GM03348 (cell line): ENCODE measurements around the gene TTC34.
"Not testable (repeated sequence)": the region's sequence is repeated elsewhere in the genome, so short reads cannot be mapped to it uniquely, and the experiment has no call there.

Experiments used
- DNase-seq: peaks from one replicate; pipeline ENCODE4 v3.0.0; 2012; ENCODE audit warnings: low spot score

The TTC34 gene

DNA sequence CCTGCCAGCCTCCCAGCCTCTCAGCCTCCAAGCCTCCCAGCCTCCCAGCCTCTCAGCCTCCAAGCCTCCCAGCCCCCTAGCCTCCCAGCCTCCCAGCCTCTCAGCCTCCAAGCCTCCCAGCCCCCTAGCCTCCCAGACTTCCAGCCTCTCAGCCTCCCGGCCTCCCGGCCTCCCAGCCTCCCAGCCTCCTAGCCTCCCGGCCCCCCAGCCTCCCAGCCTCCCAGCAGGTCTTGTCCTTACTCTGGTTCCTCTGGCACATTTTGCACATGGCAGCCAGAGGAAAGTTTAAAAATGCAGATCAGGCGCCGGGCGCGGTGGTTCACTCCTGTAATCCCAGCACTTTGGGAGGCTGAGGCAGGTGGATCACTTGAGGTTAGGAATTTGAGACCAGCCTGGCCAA, 2.5 kb downstream of the TTC34 start:
- not testable (repeated sequence) for DNase-seq

DNA sequence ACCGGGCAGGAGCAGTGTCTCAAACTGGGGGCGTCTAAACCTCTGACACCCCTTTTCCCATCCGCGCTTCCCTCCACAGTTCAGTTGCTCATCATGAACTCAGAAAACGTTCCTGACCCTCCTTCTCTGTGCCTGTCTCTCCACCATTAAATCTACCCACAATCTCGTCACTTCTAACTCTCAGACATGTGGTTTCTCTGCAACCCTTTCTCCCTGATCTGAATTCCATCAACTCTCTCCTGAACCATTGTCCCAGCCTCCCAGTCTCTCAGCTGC, 3.8 kb downstream of the TTC34 start:
- DNase-seq: no peak

DNA sequence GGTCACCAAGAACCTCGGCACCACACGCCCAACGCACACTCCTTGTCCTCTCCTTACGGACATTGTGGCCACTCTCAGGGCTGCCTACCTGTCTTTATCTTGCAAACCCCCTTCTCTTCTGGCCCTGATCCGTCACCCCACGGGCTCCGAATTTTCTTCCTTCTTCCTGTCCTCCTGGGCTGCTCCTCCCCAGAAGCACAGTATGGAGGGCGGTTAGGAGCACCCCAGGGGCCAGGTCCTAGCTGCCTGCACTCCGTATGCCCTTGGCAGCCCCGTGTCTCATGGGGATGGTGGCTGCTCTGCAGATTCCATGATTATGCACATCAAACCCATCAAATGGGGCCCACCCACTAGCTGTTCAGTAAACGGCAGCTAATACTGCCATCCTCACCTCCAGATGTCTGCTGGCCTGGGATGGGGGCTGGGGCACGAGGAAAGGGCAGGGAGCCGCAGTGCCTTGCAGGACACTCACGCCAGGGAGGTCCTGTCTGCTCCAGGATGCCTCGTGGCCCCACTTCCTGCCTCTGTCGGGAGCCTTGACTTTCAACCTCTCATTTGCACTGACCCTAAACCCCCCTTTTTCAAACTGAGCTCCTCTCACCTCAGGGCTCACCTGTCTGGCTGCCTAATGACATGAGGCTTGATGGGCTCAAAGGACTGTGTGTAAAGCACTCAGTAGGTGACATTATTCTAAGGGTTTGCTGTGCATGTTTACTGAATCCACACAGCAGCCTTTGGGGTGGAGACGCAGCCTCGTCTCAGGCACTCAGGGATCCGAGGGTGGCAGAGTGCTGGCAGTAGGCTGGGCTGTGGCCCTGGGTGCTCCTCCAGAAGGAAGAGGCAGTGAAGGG, 4.4 kb downstream of the TTC34 start:
- DNase-seq: no peak

DNA sequence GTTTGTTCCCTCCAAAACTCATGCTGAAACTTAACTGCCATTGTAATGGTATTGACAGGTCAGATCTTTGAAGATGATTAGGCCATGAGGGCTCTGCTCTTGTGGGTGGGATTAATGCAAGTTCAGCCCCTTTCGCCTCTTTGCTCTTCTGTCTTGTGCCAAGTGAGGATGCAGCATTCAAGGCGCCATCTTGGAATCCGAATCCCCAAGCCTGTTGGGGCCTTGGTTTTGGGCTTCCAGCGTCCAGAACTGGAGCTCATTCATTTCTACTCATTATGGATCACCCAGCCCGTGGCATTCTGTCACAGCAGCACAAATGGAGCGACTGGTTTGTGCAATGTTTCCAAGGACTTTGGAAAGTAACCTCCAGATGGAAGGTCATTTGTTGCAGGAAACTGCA, 5.6 kb downstream of the TTC34 start:
- DNase-seq: no peak

DNA sequence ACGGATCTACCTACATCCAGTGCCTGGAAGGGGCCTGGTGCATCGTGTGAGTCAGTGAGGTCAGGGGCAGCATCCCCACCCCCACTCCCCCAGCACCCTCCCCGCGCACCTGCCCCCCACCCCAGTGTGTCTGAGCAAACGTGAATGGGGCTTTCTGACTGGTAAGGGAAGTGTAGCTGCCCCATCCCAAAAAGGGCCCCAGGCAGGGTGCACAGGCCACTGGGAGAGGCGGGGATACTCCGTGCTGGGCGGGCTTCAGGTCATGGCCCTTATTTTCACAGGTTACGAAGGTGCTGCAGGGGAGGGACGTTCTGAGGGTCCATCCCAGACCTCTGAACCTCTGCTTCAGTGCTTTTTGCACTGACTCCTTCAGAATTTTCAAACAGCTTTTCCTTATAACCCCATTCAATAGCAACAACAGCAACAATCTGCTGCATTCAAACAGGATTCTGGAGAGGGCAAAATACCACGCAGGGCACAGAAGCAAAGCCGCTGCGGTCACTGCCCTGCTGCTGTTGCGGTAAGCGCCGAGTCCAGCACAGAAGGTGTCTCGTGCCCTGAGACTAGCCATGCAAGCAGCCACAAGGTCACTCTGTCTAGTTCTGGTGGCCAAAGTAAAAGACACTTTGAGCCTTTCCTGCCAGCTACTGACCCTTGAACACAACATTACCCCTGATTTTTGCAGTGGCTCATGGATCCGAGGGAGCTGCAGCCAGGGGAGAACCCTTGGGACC, 10.3 kb downstream of the TTC34 start:
- no peak for DNase-seq

DNA sequence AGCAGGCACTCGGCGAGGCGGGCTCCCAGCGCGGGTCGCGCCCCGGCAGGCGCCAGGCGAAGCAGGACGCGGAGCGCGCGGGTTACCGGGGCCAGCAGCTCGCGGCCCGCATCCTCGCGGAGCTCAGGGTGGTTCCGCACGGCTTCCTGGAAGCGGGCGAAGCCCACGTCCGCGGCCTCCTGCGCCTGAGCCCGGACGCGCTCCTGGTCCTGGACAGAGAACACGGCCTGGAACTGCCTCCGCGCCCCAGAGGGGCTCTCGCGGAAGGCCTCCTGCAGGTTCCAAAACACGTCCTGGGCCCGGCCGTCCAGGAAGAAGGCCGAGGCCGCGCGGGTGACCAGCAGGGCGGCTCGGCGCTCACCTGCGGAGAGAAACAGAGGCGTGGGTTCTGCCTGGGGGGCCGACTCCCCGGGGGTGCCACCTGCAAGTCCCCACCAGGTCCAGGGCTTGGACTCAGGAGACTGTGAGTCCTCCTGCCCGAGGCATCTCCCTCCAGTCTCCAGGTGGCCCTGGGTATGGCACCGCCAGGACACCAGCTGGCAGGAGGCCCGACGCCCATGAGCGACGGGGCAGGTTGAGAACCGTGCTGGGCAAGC, 11.4 kb downstream of the TTC34 start:
- no peak for DNase-seq

DNA sequence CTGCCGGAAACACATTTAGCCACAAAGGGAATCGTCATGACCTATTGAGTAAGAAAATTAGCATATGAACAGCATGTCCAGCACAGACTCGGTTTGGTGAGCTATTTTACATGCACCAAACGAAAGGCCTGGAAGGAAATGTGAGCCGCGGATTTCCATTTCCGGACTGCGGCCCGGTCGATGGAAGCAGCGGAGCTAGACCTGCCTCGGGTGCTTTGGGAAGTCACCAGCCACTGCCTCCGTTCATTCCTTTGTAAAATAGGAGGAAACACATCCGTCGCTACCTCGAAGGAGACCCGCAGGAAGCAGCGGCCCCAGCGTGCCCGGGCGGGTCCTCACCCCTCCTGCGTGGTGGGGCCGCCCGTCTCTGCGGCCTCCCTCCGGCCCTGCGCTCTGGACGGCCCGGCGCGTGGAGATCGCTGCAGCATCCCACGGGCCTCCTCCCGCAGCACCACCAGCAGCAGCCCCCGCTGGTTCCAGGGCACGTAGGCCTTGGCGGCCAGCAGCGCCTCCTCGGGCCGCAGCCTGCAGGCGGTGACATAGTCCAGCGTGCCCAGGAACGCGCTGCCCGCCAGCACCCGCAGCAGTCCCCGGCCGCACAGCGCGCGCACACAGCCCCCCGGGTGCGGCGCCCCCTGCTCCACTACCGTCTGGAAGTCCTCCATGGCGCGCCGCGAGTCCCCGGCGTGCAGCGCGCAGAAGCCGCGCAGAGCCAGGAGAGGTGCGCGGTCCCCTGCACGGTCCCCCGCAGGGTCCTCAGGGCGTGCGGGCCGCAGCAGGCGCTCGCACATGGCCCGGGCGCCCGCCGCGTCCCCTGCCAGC, 12.1 kb downstream of the TTC34 start:
- no peak for DNase-seq

DNA sequence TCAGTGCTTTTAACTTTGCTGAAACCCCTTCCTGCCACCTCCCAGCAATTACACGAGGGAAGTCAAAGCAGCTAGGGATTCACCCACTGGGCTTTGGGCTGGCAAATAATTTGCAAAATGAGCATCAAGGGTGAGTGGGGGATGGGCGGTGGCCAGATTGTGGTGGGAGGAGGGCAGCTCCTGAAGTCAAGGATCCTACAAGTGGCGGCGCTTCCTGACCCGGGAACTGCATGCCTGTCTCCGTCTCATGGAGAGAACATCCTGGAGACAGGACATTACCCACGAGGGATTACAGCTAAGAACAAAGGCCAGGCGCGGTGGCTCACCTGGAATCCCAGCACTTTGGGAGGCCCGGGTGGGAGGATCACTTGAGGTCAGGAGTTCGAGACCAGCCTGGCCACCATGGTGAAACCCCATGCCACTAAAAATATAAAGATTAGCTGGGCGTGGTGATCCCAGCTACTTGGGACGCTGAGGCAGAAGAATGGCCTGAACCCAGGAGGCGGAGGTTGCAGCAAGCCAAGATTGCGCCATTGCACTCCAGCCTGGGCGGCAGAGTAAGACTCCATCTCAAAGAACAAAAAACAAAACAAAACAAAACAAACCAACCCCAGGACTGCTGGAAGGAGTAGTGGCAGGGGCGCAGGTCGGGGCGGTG, 12.9 kb downstream of the TTC34 start:
- DNase-seq: no peak

DNA sequence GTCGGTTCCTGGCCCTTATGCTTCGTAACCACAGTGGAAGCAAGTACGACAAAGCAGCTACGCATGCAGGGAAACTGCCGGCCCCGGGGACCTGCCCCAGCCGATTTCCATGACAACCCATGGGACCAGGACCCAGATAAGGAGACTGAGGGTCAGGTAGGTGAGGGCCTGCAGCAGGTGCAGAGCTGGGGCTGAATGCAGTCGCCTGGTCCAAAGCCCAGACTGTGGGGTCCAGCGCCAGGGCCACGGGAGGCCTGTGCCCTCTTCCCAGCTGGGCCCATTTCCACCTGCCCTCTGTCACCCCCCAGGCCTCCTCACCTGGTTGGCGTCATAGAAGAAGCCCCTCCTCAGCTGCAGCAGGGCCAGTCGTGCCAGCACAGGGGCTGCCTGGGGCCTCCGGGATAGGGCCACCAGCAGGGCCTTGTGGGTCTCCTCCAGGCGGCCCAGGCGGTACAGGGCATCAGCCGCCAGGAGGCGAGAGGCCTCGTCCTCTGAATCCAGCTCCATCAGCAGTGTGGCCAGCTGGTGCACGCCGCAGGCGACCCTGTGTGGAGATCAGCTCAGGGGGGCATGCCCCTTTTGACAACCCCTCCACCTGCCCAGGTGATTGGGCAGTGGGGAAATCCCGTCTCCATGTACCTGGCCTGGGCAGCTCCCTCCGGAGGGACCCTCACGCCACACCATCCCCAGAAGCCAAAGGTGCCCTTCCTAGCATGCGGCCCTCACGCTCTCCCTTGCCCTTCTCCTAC, 14.2 kb downstream of the TTC34 start:
- DNase-seq: no peak

DNA sequence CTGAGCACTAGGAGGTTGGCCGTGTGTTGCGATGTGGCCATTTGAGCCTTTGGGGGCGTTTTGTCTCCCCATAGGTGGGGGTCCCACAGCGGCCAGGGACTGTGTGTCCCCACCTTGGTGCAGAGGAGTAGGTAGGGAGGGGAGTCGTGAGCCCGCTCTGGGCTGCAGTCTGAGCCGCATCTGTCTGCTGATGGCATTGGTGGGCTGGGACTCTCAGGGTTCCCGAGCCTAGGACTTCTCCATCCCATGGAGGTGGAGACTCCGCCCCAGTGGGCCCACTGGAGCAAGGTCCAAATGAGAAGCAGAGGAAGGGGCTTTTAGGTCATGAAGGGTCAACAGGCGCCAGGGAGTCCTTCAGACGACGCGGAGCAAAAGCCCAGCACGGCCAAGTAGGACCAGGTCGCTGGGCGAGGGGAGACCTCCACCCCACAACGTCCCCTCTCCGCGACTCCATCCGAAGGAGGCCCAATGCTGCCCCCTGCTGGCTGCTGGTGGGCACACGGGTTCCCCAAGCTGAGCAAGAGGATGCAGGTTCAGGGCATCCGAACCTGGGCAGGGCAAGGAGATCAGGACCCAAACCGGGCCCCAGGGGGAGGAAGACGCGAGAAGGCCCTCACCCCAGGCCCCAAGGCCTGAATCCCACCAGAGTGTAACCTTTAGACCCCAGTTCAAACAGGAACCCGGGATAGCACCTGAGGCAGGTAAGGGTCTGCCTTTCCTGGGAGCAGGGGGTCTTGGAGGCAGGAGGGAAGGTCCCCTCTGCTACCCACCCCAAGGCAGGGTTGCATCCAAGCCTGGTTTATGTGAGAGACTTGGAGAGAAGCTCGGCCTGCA, 14.9 kb downstream of the TTC34 start:
- DNase-seq: no peak

DNA sequence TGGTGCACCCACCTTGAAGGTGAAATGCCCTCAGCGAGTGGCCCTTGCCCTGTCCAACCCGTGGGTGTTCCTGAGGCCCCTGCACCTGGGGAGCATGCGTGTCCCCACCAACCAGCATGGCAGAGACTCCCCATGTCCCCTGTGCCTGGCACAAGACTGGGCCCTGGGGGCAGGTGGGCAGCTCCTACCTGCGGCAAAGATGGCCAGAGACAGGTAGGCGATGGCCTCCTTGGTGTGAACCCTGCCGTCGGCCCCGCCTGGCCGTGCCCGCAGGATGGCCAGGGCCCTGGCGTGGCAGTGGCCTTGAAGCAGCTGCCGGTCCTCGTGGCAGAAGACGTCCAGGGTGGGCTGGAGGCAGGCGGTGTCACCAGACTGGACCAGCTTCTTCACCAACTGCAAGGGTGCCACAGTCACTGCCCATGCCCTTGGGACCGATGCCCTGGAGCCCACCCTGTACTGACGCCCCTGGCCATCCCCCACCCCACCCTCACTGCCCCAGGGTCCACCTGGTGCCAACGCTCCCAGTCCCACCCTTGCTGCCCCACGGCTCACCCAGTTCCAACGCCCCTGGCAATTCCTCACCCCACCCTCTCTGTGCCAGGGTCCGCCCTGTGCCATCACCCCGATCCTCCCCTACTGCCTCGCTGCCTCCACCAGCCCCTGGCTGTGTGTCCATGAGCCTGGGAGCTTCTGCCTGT, 15.7 kb downstream of the TTC34 start:
- DNase-seq: no peak

DNA sequence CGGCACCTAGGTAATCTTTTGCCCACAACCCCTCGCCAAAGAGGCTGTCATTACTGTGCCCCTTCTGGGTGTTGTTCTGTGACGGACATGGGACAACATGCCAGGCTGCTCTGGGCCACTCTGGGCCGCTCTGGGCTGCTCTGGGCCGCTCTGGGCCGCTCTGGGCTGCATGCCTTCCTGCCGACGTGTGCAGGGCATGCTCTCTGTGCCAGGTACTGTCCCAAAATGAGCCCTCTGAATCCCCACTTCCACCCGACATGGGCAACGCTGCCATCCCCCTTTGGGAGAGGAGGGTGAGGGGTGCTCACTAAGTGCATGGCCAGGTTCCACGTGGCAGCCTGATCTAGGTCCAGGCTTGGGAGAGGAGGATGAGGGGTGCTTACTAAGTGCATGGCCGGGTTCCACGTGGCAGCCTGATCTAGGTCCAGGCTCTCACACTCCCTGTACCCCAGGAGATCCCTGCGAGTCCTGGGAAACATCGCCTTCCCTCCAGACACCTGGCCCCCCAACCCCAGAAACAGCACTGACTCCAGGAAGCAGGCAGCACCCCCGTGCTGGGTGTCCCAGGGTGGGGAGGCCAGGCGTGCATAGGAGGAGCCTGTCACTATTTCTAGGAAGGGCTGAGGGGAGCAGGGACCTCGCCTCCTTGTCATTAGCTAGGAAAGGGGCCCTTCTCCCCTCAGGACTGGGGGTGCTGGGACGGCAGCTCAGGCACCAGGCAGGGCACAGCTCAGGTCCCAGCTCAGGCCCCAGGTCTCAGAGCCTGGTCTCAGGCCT, 16.5 kb downstream of the TTC34 start:
- no peak for DNase-seq

DNA sequence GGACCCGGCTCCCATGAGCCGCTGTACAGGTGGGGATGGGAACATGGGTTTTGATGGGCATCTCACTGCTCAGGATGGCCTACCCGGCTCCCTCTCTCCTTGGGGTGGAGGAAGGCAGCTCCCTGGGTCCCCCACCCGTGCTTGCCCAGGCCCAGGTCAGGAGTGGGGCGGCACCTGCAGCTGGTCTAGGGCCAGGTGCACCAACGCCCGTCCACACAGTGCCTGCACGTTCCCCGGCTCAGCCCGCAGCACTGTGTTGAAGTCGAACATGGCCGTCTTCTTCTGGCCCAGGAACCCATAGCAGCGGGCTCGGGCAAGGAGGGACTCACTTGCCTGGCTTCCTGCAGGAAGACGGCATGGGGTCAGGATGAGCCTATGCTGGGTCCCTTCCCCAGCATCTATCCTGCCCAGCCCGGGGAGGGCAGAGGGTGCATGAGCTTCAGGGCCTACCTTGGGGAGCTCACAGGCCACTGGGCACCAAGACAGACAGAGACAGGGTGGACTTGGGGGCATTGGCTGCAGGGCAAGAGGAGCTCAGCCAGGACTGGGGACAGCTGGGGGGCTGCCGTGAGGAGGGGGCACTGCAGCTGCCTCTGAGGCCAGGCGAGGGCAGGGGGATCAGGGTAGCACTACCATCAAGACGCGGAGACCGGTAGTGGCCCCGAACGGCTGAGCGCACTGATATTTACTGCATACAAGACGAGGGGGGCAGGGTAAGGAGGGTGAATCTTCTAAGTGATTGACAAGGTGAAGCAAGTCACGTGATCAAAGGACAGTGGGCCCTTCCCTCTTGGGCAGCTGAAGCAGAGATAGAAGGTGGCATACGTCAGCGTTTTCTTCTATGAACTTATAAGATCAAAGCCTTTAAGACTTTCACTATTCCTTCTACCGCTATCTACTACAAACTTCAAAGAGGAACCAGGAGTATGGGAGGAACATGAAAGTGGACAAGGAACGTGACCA, 17.8 kb downstream of the TTC34 start:
- DNase-seq: no peak

DNA sequence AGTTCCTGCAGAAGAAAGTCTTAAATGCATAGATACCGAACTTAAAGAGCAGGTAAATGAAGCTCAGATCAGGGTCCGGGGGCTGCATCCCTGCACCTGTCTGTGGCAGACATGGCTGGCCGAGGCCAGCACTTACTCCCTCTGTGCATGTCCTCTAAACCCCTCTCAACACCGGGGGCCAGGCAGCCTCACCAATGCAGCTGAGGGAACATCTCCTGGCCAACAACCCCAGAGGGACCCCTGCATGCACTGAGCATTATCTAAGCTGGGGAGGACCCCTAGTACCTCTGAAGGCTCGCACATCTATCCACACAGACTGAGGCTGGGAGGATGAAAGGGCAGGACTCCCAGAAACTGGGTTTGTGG, 18.4 kb downstream of the TTC34 start:
- no peak for DNase-seq

DNA sequence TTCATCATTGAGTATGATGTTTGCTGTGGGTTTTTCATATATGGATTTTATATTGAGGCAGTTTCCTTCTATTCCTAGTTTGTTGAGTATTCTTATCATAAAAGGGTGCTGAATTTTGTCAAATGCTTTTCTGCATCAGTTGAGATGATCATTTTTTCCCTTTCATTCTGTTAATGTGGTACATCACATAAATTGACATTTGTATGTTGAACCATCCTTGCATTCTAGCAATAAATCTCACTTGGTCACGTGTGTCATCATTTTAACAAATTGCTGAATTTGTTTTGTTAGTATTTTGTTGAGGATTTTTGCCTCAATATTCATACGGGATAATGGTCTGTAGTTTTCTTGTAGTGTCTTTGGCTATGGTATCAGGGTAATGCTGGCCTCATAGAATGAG, 19.9 kb downstream of the TTC34 start:
- DNase-seq: no peak

DNA sequence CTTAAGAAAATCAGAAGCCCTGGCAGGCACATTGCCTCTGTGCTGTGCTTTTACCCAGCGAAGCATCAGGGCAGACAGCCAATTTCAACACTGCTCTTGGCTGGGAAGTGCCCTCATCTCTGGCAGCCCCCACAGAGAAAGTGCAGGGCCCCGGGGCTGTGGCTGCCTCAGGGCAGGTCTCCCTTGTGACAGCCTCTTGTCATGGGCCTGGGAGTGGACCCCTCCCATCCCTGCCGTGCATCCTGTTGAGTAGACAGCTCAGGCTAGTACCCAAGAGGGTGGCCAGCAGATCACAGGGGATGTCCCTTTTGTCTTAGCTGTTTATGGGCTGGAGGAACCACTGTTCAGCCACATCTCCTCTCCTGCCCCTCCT, 23.3 kb downstream of the TTC34 start:
- no peak for DNase-seq

DNA sequence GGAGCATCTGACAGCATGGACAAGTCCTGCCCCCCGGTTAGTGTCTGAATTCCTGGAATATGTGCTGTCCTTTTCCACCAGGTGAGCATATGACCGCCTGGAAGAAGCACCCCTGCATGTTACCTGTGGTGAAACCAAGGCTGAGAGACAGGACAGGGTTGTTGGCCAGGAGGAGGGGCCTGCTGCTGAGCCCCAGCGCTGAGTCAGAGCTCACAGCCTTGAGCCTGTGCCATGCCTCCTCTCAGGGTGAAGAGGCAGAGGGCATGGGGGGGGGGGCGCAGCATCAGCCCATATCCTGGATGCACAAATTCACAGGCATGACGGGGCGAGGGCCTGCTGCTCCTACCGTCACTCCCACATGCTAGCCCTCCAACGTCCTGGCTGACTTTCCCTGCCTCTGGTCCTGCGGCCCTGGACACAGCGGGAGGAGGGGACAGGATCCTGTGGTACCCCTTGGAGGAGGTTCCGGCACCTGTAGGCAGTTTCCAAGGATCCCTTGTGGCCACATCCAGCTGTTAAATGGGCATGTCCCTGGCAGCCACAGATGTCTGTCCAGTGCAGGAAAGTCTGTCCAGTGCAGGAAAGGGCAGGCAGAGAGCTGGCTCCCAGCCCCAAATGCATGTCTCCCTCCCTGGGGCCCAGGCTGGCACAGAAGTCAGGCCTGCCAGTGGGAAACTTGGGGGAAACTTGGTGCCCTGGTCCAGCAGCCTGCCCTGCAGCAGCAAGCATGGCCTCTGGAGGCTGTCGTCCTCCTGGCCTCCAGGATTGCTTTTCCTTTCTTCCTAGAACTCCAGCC, 23.9 kb downstream of the TTC34 start:
- DNase-seq: no peak
